Dedifferentiated amniotic fluid mesenchymal stem cell (primary cell): ENCODE results near the gene UBE2D4.
"Not testable (repeated sequence)": the region's sequence is repeated elsewhere in the genome, so short reads cannot be mapped to it uniquely, and the experiment has no call there.

Experiments used
- DNase-seq: peaks from one replicate; pipeline ENCODE4 v3.0.0-alpha.2; 2016; ENCODE audit errors: extremely low spot score

The UBE2D4 gene

GRCh38 chr7:43968172-43969040, 42.2 kb downstream of the UBE2D4 start:
- not testable (repeated sequence) for DNase-seq

- DNase-seq: not testable (repeated sequence)
Observed at GRCh38 chr7:43969586-43969985, 43.4 kb downstream of the UBE2D4 start.

GRCh38 chr7:43970698-43971097, 44.5 kb downstream of the UBE2D4 start:
- not testable (repeated sequence) for DNase-seq

GRCh38 chr7:43974033-43974573, 47.9 kb downstream of the UBE2D4 start:
- not testable (repeated sequence) for DNase-seq

GRCh38 chr7:43974725-43975482, 48.7 kb downstream of the UBE2D4 start:
- not testable (repeated sequence) for DNase-seq

- DNase-seq: no peak
Observed at GRCh38 chr7:43977525-43977924, 51.3 kb downstream of the UBE2D4 start.

- not testable (repeated sequence) for DNase-seq
Observed at GRCh38 chr7:43978102-43978501, 51.9 kb downstream of the UBE2D4 start.

- not testable (repeated sequence) for DNase-seq
Observed at GRCh38 chr7:43982848-43983247, 56.6 kb downstream of the UBE2D4 start.

GRCh38 chr7:43983736-43984135, 57.5 kb downstream of the UBE2D4 start:
- not testable (repeated sequence) for DNase-seq

- DNase-seq: peak; percentile 16
Observed at GRCh38 chr7:43985904-43986864, 59.9 kb downstream of the UBE2D4 start.

GRCh38 chr7:43987476-43987875, 61.2 kb downstream of the UBE2D4 start:
- not testable (repeated sequence) for DNase-seq

- not testable (repeated sequence) for DNase-seq
Observed at GRCh38 chr7:43990011-43990585, 63.9 kb downstream of the UBE2D4 start.

- not testable (repeated sequence) for DNase-seq
Observed at GRCh38 chr7:43990829-43991228, 64.6 kb downstream of the UBE2D4 start.

- not testable (repeated sequence) for DNase-seq
Observed at GRCh38 chr7:43992896-43993295, 66.7 kb downstream of the UBE2D4 start.

- not testable (repeated sequence) for DNase-seq
Observed at GRCh38 chr7:43994681-43995080, 68.4 kb downstream of the UBE2D4 start.

GRCh38 chr7:43997532-43997931, 71.3 kb downstream of the UBE2D4 start, which contains the start of gene SPDYE1:
SPDYE1 (plus strand) TSS chr7:43997897; CDS start chr7:43999950, 2,053 bp downstream.
- DNase-seq: not testable (repeated sequence)
